EL (cell line): ENCODE data around the gene RPP38.

ENCODE experiments used
- DNase-seq: peaks from one replicate; pipeline ENCODE4 v3.0.0-alpha.2; 2016

Gene RPP38

GRCh38 chr10:15097011-15097812 is at the start of gene RPP38:
Gene RPP38 (plus strand): TSS chr10:15097355. CDS start chr10:15103315, 5,960 bp downstream.
- peak; percentile 97 for DNase-seq

- DNase-seq, result no peak
Observed at GRCh38 chr10:15049533-15049932, 47.6 kb upstream of the RPP38 start.

- no peak for DNase-seq
Observed at GRCh38 chr10:15052121-15052520, 45.0 kb upstream of the RPP38 start.

GRCh38 chr10:15053061-15053460 is 44.1 kb upstream of the RPP38 start:
- no peak for DNase-seq

GRCh38 chr10:15058689-15059088 is 38.5 kb upstream of the RPP38 start:
- DNase-seq, result no peak

- no peak for DNase-seq
Observed at GRCh38 chr10:15059914-15060313, 37.2 kb upstream of the RPP38 start.

GRCh38 chr10:15060638-15061037 is 36.5 kb upstream of the RPP38 start:
- DNase-seq, result no peak

GRCh38 chr10:15067154-15067553 is 30.0 kb upstream of the RPP38 start:
- no peak for DNase-seq

GRCh38 chr10:15068802-15069201 is 28.4 kb upstream of the RPP38 start:
- DNase-seq, result peak; percentile 28

- DNase-seq, result no peak
Observed at GRCh38 chr10:15069230-15069629, 27.9 kb upstream of the RPP38 start.

- no peak for DNase-seq
Observed at GRCh38 chr10:15072358-15072757, 24.8 kb upstream of the RPP38 start.

GRCh38 chr10:15075421-15075820 is 21.7 kb upstream of the RPP38 start:
- DNase-seq, result no peak

- DNase-seq, result no peak
Observed at GRCh38 chr10:15083674-15084501, 13.3 kb upstream of the RPP38 start.

GRCh38 chr10:15084502-15084922 is 12.6 kb upstream of the RPP38 start:
- peak; percentile 97 for DNase-seq

- DNase-seq, result peak; percentile 83
Observed at GRCh38 chr10:15088428-15089261, 8.5 kb upstream of the RPP38 start, which contains the start of gene ACBD7. Gene ACBD7 (minus strand): TSS chr10:15088776. CDS start chr10:15088728, 48 bp downstream.

- no peak for DNase-seq
Observed at GRCh38 chr10:15091418-15091817, 5.7 kb upstream of the RPP38 start.

GRCh38 chr10:15092855-15093408 is 4.2 kb upstream of the RPP38 start:
- DNase-seq, result no peak

GRCh38 chr10:15096661-15097010 is 519 bp upstream of the RPP38 start:
- no peak for DNase-seq

- no peak for DNase-seq
Observed at GRCh38 chr10:15099886-15100285, 2.7 kb downstream of the RPP38 start.

- DNase-seq, result no peak
Observed at GRCh38 chr10:15103513-15103912, 6.4 kb downstream of the RPP38 start.

- DNase-seq, result peak; percentile 79
Observed at GRCh38 chr10:15106352-15107013, 9.3 kb downstream of the RPP38 start.

GRCh38 chr10:15112657-15113056 is 15.5 kb downstream of the RPP38 start:
- DNase-seq, result no peak
